DMS153 treated with DMSO at 0.1 percent for 48 hours (cell line): ENCODE results near the gene SLC16A3.
"Not testable (repeated sequence)": the region's sequence is repeated elsewhere in the genome, so short reads cannot be mapped to it uniquely, and the experiment has no call there.

Experiments used
- DNase-seq: peaks from one replicate; lab custom pipeline; 2025; ENCODE audit not compliant: unreplicated experiment; lab: John Stamatoyannopoulos, UW

SLC16A3 gene

DNA sequence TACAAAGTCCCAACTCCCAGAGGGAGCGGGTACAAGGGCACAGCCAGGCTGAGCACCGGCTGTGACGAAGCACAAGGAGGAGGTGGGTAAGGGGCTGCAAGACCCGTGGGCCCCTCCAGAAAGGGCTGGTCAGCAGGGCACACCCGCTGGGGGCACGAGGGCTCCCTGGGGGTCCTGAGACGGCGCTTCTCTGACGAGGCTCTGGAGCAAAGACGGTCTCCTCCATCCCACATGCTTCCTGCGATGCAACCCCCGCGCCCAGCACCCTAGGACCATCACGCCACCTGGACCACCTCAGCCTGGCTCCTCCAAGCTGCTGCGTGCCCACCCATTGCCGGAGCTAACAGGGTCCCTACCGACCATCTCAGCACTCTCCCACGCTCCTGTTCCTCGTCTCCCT, 24.9 kb upstream of the SLC16A3 start:
- no peak for DNase-seq

DNA sequence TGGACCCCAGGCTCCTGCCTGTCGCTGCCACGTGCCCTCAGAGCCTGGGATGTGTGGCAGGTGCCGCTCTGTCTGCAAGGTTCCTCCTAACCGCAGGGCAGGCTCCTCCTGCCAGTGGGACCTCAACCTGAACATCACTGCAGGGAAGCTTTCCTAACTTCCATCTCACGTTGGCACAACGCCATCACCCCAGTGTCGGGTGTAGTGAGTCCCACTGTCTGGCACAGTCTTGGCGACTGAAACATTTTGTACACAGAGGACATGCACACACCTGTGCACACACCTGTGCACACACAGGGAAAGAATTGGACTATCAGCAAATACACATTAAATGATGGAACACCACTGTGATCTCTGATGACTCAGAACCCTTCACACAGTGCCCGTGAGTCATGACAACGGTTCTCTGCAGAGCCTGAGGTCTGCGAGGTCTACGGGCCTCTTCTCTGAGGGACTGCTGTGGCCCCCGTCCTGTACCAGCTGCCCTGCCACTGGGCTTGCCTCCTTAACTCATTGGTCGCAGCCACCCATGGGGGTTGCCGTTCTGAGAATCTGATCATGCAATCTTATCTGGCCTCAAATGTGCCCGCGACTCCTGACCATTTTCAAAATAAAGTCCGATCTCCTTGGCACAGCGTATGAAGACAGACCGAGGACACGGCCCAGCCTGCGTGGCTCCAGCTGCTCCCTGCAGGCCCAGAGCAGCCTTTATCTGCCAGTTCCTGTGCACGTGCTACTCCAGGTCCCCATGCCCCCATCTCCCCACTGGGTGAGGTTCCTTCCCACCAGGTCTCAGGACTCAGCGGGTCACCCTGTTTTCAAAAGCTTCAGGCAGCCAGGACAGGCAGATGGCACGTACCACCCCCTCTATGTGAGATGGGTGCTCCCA, 23.8 kb upstream of the SLC16A3 start:
- peak; percentile 74 for DNase-seq

DNA sequence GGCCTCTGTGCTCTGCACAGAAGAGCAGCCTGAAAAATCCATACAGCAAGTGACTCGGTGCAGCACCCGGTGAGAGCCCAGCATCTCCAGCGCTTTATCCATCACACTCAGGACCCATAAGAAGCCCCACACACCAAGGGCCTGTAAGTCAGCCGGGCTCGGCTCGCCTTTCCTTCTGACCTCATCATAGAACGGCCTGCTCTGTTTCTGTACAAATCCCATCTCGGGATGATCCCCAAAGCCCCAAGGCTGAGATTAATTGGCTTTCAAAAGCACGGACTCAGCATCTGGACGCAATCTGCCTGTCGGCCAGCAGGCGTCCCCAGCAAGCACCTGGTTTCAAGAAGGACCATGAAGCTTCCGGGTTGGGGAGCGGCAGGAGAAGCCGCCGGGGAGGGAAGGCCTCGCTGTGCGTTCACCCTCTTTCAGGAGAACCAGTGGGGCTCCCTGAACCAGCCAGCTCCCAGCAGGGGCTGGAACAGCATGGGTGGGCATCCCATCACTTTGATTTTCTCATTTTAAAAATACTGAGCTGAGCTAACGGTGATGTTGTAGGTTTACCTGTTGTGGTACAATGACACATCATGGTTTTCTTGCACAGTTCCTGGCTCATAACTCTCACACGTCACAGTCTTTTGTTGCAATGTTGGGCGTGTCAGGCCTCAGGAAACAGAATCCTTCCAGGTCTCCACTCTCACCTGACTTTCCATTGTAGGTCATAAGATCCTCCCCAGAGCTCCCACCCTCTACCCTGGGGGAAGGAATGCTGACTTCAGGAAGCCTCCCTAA, 22.9 kb upstream of the SLC16A3 start:
- peak; percentile 92 for DNase-seq

DNA sequence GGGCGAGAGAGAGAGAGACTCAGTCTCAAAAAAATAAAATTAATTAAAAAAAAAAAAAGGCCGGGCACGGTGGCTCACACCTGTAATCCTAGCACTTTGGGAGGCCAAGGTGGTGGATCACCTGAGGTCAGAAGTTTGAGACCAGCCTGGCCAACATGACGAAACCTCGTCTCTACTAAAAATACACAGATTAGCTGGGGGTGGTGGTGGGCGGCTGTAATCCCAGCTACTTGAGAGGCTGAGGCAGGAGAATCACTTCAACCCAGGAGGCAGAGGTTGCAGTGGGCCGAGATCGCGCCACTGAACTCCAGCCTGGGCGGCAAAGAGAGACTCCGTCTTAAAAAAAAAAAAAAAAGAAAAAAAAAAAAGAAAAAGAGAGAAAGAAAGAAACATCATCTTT, 18.2 kb upstream of the SLC16A3 start:
- not testable (repeated sequence) for DNase-seq

GRCh38 chr17:82212331-82213250, 16.3 kb upstream of the SLC16A3 start, which contains the start of gene CCDC57:
TSS of gene CCDC57 (minus strand) at chr17:82212842. CDS start at chr17:82201944, 10,898 bp downstream.
- DNase-seq: no peak

DNA sequence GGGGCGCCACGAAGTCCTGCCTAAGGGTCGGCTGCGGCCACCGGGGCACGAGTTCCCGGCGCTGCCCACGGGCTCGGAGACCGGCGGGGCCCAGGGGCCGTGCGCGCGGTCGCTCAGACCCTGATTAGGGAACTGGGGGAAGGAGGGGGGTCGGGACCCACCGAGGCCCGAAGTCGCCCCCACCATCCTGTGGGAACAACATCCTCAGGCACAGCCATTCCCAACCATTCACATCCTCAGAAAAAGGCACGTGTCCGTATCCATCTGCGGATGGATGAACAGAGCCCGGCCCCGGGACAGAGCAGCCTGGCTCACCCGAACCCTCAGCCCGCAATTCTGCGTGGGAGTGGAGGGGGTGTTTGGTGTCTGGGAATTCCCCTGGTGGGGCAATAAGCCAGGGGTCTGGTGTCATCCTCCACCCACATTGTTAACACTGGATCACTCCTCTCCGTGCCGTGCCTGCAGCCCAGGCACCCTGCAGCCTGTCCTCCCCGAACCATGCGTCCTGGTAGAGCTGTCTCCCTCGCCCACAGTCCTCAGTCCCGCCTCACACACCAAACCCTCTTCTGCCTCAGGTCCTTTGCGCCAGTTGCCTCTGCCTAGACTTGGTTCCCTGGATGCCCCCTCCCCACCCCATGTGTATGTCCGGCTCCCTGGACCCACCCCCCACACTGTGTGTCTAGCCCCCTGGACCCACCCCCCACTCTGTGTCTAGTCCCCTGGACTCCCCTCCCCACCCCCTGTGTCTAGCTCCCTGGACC, 15.4 kb upstream of the SLC16A3 start:
- peak; percentile 8 for DNase-seq

DNA sequence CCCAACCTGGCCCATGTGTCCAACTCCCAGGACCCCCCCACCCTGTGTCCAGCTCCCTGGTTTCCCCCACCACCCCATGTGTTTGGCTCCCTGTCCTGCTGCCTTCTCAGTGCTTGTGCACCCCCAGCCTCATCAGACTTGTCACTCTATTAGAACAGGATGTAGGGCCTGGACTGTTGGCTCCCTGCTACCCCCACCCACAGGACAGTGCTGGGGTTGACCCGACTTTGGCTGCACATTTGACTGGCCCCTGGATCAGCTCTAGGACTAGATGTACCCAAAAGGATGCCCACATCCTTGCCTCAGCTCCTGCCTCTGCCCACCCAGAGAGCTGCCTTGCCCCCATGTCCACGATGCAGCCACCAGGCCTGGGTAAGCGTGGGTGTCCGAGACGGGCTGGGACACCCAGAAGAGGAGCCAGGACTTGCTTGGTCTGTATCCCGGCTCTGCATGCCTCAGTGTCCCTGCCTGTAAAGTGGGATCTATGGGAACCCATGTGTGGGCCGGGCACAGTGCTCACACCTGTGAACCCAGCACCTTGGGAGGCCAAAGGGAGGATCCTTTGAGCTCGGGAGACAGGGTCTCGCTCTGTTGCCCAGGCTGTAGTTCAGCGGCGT, 14.7 kb upstream of the SLC16A3 start:
- no peak for DNase-seq

DNA sequence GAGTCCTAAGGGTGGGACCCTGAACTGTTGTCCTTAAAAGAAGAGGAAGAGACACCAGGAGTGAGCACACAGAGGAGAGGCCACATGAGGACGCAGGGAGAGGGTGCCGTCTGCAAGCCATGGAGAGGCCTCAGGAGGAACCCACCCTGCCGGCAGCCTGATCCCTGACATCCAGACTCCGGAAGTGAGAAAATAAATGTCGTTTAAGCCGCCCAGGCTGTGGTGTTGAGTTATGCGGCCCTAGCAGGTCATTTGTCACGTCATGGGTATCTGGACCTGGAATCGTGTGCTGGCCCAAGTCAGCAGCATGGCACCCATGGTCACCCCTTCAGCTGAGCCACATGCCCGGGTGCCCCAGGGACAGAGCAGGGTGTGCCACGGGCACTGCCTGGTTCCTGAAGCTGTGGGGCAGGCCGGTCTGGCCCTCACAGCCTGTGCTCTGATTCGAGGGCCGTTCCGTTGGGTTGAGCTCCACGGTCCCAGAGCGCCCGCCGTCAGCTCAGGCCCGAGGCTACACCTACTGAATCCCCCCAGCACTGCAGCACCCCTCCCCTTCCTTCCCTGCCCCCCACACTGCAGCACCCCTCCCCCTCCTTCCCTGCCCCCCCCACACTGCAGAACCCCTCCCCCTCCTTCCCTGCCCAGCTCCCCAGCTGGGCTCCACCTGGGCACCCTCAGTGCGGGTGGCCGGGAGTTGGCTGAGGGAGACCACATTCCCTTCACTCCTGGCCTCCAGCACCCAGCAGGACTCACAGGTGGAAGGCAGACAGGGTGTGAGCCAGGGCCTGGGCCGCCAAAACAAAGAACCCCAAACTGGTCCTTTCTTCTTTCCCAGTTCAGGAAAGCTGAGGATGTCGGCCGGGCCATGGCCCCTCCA, 13.5 kb upstream of the SLC16A3 start:
- DNase-seq: no peak

GRCh38 chr17:82215972-82216300, 12.9 kb upstream of the SLC16A3 start:
- DNase-seq: no peak

- DNase-seq: no peak
Observed at GRCh38 chr17:82216301-82217119, 12.3 kb upstream of the SLC16A3 start.

- no peak for DNase-seq
Observed at GRCh38 chr17:82217120-82217529, 11.7 kb upstream of the SLC16A3 start.

DNA sequence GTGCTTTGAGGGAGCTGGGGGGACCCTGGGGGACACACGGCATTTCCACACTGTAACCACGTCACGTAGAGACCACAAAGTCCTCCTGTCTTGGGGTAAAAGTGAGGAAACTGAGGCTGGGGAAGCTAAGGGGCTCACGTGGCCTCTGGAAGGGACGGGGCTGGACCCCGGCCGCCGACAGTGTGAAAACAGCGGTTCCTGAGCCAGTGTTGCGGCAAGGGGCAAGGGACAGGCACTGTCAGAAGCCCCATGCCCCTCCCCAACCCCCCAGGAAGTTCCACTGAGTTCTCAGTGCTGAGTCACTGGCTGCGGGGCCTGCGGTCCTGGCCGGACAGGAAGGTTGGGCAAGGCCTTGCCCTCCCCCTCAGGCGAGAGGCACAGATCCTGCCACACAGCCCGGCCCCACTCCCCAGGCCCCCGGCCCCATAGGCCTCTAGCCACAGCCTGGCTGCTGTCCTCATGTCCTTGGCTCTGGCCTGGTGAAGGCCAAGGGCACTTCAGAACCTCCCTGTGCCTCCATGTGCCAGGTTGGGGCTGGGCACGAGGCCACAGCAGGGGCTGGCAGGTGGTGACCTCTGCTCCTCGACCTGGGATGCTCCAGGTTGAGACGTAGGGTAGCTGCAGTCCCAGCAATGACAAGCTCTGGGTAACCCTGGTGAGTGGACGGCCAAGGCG, 11.2 kb upstream of the SLC16A3 start:
- DNase-seq: no peak

DNA sequence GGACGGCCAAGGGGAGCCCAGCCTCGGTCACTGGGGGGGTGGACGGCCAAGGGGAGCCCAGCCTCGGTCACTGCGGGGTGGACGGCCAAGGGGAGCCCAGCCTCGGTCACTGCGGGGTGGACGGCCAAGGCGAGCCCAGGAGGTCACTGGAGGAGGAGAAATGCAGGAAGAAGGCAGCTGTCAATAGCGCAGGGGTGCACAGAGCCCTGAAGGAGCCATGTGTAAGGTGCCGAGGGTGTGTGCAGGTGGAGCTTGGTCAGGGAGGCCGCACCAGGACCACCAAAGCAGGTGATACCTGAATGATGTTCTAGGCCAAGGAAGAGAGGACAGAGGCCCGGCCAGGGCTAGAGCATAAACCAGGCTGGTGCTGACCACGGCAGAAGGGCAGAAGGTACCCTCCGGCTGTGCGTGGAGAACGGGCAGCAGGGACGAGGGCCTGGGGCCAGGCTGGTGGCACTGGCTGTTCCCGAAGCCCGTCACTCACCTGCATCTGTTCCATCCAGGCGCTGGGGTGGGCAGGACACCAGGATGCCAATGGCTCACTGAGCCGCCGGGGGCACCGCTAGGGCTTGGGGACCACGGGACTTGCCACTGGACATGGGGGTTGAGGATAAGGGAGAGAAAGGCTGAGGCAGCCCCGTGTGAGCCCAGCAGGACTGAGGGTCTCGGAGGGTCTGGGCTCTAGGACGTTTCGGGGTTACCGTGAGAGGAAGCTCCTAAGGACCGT, 10.3 kb upstream of the SLC16A3 start:
- DNase-seq: no peak

DNA sequence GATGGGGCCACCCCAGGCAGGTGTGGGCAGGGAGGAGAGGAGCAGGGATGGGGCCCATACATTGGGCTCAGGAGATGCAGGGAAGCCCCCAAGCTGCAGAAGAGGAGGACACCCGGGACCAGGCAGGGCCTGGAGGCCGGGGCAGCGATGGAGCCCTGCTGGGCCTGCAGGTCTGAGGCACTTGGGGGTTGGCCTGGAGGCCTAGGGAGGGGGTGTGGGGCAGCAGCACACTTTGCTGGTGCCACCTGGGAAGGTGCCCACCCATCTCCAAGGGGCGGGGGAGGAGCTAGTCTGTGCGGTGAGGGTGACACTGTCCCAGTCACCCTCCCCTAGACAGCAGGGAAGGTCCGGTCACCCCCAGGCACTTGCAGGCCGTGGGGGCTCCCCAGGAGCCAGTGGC, 9.8 kb upstream of the SLC16A3 start:
- DNase-seq: no peak

GRCh38 chr17:82219753-82220709, 8.8 kb upstream of the SLC16A3 start:
- DNase-seq: no peak
